NCI-H226 (cell line): Measurements from ENCODE around the gene C16orf74.

Source experiments
- DNase-seq: peaks from one replicate; pipeline ENCODE4 v3.0.0-alpha.2; 2015

The C16orf74 gene

DNA sequence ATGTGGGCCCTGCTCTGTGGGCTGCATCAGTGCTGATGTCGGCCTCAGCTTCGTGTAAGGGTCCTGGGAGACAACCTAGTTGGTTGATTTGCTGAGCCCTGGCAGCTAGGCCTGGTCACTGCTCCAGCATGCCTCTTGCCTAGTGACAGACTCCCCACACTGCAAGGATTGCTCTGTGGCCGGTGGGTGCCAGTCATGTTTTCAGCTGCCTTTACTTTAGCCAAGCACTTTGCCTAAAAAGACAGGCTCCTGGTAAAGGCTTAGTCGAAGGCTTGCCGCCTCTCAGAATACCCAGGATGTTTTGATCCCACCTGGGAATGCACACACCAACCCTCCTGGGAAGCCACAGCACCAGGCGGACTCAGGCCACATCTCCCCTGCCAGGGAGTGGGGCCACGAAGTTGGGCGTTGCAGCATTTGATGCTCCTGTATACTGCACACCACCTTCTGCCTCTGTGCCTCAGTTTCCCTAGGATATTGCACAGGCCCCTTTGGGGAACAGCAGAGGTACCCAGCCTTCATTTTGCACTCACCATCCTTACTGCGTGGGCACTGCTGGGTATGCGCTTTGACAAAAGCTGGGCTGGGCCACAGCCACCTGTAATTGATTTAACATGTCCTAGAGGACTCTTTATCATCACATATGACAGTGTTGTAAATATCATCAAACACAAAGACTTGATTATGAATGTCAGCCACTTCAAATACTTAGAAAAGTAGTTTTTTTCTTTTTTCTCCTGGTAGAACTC is 82.0 kb downstream of the C16orf74 start:
- DNase-seq = no peak

DNA sequence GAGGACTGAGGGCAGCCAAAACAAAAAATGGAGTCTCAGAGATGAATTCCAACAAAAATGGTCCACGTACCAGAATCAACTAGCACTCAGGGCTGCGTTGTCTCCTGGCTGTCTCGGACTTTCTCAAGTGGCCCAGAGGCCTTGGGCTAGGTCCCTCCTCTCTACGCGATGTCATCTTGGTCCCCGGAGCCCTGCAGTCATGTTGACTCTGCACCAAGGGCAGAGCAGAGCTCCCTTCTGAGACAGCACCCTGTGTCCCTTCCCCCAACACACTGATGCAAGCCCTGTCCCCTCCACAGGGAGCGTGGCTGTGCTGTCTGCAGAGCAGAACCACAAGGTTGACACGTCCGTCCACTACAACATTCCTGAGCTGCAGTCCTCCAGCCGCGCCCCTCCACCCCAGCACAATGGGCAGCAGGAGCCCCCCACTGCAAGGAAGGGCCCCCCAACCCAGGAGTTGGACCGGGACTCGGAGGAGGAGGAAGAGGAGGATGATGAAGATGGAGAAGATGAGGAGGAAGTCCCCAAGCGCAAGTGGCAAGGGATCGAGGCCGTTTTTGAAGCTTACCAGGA is 83.0 kb downstream of the C16orf74 start:
- no peak for DNase-seq

DNA sequence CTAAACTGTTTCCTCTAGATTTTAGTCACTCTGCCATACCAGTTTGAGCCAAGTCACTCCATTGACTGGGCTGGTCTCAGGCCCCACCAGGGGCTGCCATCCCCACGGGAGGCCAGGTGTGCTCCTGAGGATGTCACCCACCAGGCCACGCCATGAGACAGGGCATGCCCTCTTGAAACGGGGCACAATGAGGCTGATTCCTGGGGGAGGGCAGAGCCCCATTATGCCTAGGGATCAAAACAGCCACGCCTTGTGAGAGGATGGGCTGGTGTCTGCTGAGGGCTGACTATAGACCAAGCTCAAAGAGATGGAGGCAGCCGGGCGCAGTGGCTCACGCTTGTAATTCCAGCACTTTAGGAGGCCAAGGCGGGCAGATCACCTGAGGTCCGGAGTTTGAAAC is 83.6 kb downstream of the C16orf74 start:
- DNase-seq = no peak

DNA sequence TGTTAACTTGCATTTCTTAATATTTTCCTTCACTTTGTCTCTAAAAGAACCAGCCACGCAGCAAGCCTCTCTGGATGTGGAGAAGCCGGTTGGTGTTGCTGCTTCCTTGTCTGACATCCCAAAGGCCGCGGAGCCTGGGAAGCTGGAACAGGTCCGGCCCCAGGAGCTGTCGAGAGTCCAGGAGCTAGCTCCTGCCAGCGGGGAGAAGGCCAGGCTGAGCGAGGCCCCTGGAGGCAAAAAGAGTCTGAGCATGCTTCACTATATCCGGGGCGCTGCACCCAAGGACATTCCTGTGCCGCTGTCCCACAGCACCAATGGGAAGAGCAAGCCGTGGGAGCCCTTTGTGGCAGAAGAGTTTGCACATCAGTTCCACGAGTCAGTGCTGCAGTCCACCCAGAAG is 85.0 kb downstream of the C16orf74 start:
- no peak for DNase-seq

DNA sequence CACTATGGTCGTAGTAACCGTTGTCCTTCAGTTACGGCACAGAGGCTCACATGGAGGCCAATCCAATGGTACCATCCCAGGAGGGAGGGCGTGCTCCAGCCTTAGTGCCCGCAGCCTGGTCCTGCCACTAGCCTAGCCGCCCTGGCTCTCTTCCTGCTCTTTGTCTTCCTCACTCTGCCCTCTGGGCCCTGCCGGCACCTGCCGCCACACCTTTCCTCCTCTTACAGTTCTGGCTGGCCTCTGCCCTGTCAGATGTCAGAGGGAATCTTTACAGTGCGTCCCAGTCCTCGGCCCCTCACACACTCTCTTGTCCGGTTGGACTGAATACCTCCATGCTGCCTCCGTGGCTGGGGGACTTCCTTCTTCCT is 85.5 kb downstream of the C16orf74 start:
- DNase-seq = no peak

DNA sequence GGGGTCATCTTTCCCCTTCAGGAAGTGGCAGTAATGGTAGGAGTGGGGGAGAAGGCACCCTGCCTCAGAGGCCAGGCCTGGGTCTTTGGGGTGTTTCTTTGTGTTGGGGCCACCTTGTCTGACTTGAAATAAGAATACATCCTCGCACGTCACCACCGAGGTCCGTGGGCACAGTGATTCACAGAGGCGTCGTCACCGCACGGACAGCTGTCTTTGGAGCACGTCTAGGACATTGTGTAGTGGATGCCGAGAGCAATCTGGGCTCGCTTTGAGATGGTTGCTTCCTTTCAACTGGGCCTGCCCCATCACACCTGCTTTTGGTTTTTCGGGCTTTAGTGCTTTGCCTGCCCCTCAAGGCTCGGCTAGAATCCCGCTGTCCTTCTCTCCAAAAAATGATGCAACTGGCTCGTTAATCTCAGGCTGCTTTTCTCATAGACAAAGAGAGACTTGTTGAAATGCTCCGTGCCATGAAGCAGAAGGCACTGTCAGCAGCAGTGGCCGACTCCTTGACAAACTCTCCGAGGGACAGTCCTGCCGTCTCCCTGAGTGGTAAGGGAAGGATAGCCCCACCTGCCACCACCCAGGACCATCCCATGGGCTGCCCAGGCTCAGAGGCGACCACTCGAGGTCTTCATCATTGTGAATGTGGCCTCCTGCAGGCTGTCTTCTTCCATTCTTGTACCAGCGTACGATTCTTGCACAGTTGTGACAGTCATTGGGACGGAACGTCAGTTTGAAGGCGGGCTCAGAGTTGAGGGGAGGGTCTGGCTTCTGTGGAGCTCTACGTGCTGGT is 86.1 kb downstream of the C16orf74 start:
- DNase-seq = no peak

DNA sequence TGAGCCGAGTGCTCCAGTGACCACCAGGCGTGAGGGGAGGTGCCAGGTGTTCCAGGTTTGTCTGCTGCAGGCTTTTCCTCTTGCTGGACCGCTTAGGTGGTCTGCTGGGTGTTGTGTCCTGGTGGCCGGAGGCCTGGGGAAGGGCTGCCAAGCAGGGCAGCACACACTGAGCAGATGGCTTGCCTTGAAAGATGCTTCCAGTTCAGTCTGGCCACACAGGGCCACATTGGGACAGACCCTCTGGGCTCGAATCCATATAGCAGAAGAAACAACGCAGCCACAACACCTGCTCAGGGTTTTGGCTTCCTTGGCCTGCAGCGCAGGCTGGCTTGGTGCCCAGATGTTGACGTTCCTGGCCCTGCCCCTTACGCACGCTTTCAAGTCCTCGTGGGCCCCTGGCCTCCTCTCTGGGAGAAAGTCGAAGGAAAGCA is 87.0 kb downstream of the C16orf74 start:
- no peak for DNase-seq

DNA sequence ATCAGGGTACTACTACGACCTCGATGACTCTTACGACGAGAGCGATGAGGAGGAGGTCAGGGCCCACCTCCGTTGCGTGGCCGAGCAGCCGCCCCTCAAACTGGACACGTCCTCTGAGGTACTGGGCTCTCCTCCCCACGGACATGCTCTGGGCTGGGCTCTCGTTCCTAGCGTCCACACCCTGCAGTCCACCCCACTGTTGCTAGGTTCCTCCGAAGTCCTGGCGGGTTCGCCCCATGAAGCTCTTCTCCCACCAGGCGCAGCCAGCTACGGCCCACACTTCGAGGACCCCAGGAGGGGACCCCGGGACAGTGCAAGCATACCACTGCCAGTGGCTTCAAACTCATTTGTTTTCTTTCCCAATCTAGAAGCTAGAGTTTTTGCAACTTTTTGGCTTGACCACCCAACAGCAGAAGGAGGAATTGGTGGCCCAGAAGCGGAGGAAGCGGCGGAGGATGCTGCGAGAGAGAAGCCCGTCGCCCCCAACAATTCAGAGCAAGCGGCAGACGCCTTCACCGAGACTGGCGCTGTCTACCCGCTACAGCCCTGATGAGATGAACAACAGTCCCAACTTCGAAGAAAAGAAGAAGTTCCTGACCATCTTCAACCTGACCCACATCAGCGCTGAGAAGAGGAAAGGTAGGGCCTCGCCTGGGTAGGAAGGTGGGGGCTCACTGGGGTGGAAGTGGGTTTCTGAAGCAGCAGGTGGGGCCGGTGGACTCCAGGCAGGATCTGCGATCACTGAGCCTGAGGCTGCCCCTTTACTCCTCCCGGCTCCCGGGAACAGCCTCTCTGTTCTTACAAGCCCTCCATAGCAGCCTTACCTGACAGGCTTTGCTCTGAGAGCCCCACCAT is 87.7 kb downstream of the C16orf74 start:
- DNase-seq = no peak

DNA sequence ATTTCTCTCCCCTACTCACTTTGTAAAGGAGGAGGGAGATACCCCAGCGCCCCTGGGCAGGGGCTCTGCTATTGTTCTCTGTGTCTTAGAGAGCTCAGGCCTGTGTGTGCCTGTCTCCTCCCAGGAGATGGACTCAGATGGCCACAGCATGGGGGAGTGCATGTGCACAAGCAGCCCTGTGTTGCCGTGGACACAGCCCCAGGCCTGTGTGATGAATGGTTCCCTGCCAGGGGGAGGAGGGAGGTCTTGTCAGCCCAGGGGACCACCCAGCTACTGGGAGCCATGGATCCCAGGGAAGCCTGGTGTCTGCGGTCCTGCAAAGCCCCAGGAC is 88.4 kb downstream of the C16orf74 start:
- no peak for DNase-seq

DNA sequence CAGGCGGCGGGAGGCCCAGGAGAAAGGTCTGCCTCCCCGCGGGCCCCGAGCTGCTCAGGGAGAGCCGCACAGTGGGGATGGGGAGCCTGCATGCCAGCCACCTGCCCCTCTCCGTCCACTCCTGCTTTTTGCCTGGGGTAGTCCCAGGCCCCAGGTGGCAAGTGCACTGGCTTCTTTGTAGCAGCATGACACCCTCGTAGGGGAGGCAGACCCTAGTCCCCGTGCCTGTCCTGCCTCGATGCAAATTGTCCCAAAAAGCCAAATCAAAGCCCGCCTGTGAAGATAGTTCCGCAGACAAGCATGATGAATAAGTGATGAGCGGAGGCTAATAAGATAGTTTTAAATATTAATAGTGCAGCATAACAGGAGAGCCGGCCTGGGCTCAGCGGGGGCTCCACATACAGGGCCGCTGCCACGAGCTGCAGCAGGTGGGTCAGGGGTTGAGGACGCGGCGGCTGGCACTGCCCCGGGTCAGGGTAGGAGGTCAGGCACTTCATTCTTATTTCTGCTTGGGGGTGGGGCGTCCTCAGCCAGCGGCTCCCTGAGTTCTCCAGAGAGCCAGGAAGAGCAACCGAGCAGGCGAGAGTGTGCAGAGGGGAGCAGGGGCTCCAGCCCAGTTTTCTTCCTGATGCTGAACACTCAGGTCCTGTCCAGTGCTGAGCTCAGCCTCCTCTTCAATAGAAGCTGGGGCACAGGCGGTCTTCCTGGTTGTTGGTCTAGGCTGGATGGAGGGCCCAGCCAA is 89.0 kb downstream of the C16orf74 start:
- DNase-seq = no peak

DNA sequence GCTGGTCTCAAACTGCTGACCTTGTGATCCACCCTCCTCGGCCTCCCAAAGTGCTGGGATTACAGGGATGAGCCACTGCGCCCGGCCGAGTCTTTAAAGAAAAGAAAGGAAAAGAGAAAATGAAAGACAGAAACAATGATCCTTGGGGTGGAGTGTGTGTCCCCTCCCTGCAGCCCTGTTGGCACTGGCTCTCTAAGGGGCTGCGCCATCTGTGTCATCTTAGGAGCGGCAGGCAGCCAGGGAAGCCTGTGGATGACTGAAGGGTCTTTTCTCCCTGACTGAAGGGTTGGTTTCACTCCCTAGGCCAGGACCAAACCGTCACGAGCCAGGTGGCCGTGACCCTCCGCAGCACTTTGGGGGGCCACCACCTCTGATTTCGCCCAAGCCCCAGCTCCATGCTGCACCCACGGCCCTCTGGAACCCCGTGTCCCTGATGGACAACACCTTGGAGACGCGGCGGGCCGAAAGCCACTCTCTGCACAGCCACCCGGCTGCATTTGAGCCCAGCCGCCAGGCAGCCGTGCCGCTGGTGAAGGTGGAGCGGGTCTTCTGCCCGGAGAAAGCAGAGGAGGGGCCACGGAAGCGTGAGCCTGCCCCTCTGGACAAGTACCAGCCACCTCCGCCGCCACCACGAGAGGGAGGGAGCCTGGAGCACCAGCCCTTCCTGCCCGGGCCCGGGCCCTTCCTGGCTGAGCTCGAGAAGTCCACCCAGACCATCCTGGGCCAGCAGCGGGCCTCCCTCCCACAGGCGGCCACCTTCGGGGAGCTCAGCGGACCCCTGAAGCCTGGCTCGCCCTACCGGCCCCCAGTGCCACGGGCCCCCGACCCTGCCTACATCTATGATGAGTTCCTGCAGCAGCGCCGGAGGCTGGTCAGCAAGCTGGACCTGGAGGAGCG is 89.8 kb downstream of the C16orf74 start:
- no peak for DNase-seq

DNA sequence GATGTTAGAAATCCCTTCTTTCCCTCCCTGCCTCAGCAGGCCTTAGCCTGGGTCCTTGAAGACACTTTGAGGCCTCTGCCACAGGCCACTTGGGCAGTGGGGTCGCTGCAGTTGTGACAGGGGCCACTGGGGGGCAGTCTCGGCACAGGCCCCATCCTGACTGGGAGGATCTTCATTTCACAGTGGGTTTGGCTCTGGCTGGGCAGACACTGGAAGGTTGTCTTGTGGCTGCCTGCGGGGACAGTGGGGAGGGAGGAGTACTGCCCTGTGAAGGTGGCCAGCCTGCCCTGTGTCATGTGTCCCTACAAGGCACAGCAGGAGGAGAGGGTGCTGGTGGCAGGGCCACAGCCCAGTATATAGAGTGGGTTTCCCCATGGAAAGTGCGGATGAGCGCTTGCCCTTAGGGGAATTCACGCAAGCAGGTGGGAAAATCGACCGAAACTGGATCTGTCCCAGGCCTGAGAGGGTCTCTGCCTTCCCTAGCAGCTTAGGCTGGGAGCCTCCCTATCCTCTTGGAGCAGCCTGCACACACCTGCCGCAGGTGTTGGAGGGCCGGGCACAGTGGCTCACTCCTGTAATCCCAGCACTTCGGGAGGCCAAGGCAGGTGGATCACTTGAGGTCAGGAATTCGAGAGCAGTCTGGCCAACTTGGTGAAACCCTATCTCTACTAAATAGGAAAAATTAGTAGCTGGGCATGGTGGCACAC is 90.9 kb downstream of the C16orf74 start:
- no peak for DNase-seq

DNA sequence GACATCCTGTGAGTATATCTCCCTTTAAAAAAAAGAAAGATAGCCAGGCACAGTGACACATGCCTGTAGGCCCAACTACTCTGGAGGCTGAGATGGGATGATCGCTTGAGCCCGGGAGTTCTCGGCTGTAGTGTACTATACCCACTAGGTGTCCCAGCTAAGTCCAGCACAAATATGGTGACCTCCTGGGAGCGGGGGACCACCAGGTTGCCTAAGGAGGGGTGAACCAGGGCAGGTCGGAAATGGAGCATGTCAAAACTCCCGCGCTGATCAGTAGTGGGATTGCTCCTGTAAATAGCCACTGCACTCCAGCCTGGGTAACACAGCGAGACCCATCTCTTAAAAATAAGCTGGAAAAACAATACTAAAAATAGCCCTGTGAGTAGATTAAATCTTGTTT is 91.6 kb downstream of the C16orf74 start:
- DNase-seq = no peak

DNA sequence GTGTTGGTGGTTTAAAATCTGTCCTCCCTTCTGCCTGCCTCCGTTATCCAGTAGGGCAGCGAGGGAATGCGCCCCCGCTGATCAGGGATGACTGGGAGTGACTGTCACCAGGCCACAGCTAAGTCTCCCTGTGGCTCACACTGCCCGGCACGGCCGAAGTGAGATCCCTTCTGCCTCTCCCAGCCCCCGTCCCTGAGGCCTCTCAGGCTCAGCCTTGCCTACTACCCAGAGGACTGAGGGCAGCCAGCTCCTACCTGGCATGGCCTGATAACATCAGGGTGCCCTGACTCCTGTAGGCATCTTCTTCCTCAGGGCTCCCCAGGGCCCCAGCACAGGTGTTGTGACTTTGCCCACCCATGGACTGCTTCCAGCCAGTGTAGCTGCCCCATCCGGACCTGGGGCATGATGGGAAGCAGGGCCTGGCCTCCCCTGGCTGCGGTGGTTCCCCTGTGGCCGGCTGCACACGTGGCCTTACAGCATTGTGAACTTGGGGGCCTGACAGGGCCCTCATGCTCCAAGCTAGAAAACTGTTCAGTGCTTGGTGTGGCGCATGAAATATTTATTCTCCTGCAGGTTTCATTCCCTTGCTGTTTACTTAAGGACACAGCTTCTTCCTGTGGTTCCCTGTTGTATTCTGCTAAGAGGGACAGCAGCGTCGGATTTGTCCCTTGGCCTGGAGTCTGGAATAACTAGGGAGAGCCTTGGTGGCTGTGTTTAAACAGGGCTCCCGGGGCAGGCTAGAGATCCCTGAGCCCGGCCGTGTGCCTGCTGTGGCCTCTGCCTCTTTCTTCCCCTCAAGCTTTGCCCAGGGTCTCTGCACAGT is 92.2 kb downstream of the C16orf74 start:
- no peak for DNase-seq

DNA sequence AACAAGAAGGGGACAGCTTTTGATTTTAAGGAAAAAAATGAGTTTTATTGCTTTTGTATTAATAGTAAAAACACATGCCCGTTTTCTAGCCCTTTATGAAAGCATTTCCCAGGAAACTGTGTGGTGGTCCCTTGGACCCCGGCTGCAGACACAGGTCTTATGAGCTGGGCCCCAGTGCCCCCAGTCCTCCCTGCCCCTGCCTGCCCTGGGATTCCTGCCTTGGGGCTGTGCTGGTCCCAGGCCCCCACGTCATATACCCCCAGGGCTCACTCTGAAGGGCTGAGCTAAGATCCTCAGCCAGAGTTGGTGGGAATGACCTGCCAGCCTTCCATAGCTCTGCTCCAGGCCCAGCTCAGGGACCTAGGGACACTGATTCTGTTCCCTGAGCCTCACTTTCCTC is 92.9 kb downstream of the C16orf74 start:
- no peak for DNase-seq
